GM06990 (cell line): ENCODE measurements around the gene RNU4-1.
"Not testable (repeated sequence)": the region's sequence is repeated elsewhere in the genome, so short reads cannot be mapped to it uniquely, and the experiment has no call there.

Experiments
- DNase-seq: peaks from one replicate; pipeline ENCODE4 v3.0.0-alpha.2; 2011; ENCODE audit not compliant: insufficient read length; ENCODE audit errors: extremely low read depth
- H3K27me3 ChIP-seq: replicated peaks from 2 replicates; pipeline ENCODE4 v1.6.0; 2011; ENCODE audit warnings: low read length; ENCODE audit not compliant: control insufficient read depth, insufficient read depth
- H3K36me3 ChIP-seq: 2 replicates; pipeline ENCODE4 v1.5.1; 2011; ENCODE audit warnings: low read length; ENCODE audit not compliant: control insufficient read depth, insufficient read depth
- H3K4me3 ChIP-seq: replicated peaks from 2 replicates; pipeline ENCODE4 v1.5.1; 2011; ENCODE audit warnings: low read depth, mild to moderate bottlenecking, control low read depth, low read length
- TF ChIP-seq, protein P1 (sequence below): IDR thresholded peaks from 2 replicates; pipeline ENCODE4 v1.5.1; 2011; ENCODE audit warnings: low read length, control low read depth, mild to moderate bottlenecking, inconsistent platforms; ENCODE audit not compliant: insufficient read depth, poor library complexity, severe bottlenecking

RNU4-1 gene

GRCh38 chr12:120292661-120293531, at the start of gene RNU4-1:
RNU4-1 (minus strand) TSS chr12:120293237.
- peak; percentile 85 for DNase-seq
- Histone ChIP-seq H3K4me3 (peak within 1 kb of the TSS; percentile 65), H3K27me3 (no peaks in the 10 kb centered on the region), H3K36me3 (no peaks in the 10 kb centered on the region)
- TF ChIP-seq, protein P1, sequence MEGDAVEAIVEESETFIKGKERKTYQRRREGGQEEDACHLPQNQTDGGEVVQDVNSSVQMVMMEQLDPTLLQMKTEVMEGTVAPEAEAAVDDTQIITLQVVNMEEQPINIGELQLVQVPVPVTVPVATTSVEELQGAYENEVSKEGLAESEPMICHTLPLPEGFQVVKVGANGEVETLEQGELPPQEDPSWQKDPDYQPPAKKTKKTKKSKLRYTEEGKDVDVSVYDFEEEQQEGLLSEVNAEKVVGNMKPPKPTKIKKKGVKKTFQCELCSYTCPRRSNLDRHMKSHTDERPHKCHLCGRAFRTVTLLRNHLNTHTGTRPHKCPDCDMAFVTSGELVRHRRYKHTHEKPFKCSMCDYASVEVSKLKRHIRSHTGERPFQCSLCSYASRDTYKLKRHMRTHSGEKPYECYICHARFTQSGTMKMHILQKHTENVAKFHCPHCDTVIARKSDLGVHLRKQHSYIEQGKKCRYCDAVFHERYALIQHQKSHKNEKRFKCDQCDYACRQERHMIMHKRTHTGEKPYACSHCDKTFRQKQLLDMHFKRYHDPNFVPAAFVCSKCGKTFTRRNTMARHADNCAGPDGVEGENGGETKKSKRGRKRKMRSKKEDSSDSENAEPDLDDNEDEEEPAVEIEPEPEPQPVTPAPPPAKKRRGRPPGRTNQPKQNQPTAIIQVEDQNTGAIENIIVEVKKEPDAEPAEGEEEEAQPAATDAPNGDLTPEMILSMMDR, result no peak

GRCh38 chr12:120342175-120343038, 49.4 kb upstream of the RNU4-1 start:
- DNase-seq, result no peak
- TF ChIP-seq, protein P1, result no peak
- Histone ChIP-seq H3K4me3 (no peak overlapping the region), H3K36me3 (no peaks in the 10 kb centered on the region), H3K27me3 (no peaks in the 10 kb centered on the region; the same call in 1 of the 2 replicates)

DNA sequence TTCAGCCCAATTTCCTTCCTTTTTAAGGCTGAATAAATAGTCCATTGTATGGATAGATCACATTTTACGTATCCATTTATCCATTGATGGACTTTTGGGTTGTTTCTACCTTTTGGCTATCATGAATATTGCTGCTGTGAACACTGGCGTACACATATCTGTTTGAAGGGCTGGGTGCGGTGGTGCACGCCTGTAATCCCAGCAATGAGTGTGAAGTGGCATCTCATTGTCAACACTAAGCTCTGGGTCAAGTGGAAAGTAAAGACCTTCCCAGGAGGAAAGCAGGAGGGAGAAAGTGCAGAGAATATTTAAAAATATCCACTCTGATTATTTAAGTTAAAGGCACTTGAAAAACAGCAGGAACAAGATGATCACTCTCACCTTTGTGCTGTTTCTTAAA, 46.2 kb upstream of the RNU4-1 start:
- DNase-seq, result no peak
- no peak overlapping the region for H3K4me3 ChIP-seq
- TF ChIP-seq, protein P1, result no peak
- H3K27me3 ChIP-seq, result no peaks in the 10 kb centered on the region
- no peaks in the 10 kb centered on the region for H3K36me3 ChIP-seq

- Histone ChIP-seq H3K27me3 (no peaks in the 10 kb centered on the region), H3K4me3 (no peak overlapping the region), H3K36me3 (no peaks in the 10 kb centered on the region)
- TF ChIP-seq, protein P1, result no peak
- no peak for DNase-seq
Measured at GRCh38 chr12:120337730-120338129, 44.7 kb upstream of the RNU4-1 start.

DNA sequence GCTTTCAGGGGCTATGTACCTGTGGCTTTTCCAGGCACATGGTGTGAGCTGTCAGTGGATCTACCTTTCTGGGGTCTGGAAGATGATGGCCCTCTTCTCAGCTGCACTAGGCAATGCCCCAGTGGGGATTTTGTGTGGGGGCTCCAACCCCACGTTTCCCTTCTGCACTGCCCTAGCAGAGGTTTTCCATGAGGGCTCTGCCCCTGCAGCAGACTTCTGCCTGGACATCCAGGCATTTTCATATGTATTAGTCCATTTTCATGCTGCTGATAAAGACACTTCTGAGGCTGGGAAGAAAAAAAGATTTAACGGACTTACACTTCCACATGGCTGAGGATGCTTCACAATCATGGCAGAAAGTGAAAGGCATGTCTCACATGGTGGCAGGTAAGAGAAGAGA, 43.4 kb upstream of the RNU4-1 start:
- H3K36me3 ChIP-seq, H3K4me3 ChIP-seq, H3K27me3 ChIP-seq, DNase-seq: not testable (repeated sequence)

GRCh38 chr12:120335447-120335846, 42.4 kb upstream of the RNU4-1 start:
- not testable (repeated sequence) for H3K36me3 ChIP-seq, H3K27me3 ChIP-seq, H3K4me3 ChIP-seq
- DNase-seq, result peak; percentile 19
- TF ChIP-seq, protein P1, result peak; percentile 68
